GM21526 (cell line): ENCODE data around the gene KCTD5.

Experiments
- ATAC-seq: cut with Tn5 transposase; IDR thresholded peaks from one replicate; pipeline ENCODE4 v1.9.1; 2021; ENCODE audit warnings: moderate library complexity; ENCODE audit not compliant: unreplicated experiment, low FRiP score

Gene KCTD5

DNA sequence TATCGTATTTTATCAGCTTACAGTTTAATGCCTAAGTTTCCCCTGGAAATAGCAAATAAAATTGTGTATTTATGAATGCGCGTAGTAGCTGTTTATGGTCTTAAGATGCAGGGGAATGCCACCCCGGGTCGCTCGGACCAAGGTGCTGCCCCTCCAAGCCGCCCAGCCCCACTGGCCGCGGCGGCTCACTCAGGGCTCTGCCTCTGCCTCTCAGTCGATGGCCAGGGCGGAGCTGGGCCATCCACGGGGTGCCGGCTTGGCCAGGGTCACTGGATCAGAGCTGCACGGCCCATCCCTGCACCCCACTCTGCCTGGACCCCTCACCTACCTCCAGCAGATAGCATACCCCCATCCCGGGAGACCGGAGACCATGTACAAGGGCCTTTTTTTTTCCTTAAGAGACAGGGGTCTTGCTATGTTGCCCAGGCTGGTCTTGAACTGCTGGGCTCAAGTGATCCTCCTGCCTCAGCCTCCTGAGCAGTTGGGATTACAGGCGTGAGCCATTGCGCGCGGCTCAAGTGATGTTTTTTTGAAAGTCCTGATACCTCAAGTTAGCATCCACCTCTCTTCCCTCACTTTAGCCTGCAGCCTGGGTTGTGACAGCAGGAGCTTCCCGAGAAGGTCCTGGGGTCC lies 26.7 kb downstream of the KCTD5 start:
- no peak for ATAC-seq

DNA sequence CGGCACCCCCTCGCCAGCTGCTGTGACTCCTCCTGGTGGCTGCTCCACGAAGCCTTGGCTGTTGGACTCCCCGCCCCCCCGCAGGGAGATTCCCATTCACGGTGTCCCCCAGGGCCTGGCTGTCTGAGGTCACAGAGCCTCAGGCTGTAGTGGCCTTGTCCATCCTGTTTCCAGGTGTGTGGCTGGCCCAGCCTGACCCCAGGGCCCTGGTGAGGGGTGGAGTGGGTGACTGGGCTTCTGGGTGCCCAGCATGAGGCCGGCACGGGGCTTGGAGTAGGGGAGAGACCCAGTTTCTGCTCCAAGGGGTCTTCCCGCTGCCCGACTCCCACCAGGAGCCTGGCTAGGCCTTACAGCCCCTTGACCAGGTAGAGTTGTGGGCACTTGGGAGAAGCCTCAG lies 27.3 kb downstream of the KCTD5 start:
- no peak for ATAC-seq

DNA sequence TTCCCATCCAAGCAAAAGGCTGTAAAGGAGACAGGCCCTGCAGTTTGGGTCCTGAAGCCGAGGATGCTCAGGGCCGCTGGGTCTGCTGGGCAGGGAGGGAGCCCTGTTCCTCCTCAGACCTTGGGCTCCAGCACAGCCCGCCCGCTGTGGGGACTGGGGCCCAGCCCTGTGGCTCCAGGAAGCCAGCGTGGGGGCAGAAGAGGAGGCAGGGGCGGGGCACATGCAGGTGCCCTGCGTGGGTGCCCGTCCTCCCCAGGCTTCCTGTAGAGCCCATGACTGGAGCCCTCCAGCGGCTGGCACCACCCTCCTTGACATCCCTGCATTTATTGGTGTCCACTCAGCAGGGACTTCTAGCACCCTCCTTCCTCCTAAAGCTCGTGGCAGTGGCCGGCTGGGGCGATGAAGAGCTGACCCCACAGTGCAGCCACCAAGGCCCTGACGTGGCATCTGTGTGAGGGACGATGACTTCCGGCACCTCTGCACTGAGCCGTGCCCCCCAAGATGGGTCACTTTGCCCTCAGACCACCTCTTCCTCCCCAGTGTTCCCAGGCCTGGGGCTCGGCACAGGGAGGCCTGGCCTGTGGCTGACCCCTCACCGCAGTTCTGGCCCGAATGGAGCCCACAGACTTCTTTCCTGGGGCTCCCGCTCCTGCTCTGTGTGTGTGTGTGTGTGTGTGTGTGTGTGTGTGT lies 27.8 kb downstream of the KCTD5 start:
- no peak for ATAC-seq

DNA sequence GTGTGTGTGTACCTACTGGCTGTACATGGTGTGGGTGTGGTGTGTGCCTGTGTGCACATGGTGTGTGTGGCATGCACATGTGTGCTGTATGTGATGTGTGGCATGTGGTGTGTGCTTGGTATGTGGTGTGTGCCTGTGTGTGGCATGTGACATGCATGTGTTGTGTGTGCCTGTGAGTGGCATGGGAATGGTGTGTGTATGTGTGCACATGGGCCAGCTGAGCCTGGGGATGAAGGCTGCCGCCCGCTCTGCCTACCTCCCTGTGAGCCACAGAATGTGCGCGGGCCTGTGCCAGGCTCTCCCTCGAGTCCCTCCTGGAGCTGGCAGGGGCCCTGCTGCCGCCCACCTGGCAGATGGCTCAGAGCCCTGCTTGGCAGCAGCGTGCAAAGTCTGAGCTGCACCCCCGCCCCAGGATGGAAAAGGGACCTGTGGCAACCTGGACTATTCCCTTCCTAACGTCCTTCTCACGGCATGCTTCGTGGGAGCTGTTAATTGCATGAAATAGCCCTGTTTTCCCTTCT lies 28.4 kb downstream of the KCTD5 start:
- ATAC-seq = no peak

DNA sequence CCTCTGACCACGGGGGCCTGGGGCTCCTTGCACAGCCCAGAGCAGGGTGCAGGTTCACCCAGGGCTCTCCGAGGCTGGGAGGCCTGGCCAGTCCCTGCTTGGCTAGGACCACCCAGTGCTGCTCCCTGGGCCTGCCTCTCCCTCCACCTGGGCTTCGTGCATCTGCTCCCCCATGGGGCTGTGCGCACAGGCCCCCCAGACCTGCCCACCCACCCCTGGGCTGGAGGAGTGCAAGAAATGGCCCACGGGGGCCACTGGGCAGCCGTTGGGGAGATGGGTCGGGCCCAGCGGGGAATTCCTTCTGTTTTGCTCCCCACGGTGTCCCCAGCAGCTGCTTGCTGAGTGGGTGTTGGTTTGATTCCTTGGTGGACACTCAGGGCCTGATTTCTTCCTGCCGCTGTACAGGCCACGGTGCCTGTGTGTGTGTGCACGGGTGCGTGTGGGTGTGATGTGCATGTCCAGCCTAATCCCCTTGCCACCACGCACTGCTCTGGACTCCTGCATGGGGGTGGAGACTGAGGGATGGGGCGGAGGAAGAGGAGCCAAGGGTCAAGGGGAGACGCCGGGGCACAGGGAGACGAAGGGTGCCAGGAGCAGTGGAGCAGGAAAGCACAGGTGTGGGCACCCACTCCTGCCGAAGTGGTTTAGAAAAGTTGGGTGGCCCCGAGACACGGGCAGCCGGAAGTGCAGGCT lies 29.2 kb downstream of the KCTD5 start:
- no peak for ATAC-seq

DNA sequence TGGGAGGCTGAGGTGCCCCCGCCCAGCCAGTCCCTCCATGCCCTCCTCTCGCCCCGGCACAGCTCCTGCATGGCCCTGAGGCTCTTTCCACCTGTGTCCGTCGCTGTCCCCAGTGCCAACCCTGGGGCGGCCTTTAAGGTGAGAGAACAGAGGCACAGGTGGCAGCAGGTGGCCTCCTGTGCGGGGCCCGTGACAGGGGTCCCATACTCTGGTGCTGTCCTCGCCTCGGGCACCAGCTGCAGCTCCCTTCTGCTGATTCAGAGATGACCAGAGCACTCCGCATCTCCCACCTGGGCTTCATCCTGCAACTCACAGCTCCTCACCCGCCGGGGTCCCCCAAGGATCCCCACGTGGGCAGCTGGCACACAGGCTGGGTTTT lies 29.7 kb downstream of the KCTD5 start:
- ATAC-seq = no peak

DNA sequence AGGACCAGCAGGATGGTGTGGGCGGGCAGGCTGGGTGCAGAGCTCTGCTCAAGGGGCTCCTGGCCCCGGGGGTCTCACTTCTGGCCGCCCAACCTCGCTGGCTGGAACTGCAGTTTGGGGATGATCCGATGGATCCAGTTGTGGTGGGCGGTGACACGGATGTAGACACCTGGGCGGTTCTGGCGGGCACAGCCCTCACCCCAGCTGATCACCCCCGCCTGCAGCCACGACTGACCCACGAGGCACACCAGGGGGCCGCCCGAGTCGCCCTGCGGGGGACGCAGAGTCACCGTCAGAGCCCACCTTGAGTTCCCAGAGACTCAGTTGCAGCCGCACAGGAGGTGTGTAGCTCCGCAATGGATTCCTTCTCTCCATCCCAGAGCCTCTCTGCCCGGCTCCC lies 30.2 kb downstream of the KCTD5 start:
- no peak for ATAC-seq

DNA sequence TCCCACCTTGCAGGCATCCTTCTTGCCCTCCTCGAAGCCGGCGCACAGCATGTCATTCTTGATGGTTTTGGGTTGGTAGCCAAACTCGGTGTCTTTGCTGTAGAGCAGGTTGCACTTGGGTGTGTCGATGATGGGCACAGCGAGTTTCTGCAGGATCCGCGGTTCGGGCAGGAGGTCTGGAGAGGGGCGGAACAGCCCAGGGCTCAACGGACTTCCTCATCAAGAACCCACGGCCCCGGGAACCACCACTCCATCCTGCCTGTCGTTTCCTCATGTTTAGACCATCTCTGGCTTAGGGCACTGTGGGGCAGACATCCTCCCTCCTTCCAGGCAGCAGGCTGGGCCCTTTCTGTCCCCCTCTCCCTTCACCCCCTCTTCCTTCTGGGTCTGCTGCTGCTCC lies 31.2 kb downstream of the KCTD5 start:
- ATAC-seq = no peak

DNA sequence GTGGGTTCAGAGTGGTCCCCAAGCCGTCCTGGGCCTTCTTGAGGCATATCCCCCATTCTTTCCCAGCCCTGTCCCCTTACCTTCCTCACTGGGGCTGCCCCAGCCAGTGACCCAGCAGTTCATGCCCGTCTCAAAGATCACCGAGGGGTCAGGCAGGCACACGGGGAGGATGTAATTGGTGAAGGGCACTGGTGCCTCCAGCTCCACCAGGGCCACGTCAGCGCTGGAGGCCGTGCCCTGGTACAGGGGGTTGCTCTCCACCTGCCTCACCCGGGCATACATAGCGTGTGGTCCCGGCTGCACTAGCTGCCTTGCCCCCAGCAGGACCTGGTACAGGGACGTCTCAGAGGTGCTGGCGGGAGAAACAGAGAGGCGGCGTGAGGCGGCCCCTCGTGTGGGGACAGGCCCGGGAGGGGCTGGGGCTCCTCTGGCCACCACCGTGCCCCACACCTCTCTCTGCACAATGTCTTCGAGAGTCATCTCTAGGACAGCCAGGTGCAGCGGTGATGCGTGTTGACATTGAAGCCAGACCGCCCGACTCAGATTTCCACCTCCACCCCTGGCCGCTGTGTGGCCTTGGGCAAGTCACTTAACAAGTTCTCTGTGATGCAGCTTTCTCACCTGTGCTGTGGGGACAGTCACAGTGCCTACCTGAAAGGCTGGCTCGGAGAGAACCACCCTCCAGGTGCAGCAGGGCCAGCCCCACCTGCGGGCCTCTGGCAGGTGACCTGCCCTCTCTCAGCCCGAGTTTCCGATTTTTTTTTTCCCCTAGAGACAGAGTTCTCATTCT lies 31.9 kb downstream of the KCTD5 start:
- no peak for ATAC-seq

DNA sequence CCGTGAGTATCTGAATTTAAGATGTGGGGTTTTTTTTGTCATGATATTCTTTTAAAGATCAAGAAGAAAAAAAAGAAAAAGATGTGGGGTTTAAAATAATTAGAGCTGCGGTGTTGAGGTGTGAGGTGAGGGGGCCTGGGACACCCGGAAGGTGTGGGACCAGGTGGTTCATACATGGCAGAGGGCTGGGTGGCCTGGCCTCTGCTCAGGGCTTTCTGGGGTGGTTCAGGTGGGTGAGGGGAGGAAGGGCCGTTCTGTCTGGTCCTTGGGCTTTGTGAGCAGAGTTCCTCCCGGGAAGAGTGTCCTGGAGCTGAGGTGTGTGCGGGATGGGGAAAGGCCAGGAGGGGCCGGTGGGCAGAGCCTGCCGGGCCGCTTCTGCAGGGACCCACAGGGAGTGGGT lies 32.7 kb downstream of the KCTD5 start:
- ATAC-seq = no peak

DNA sequence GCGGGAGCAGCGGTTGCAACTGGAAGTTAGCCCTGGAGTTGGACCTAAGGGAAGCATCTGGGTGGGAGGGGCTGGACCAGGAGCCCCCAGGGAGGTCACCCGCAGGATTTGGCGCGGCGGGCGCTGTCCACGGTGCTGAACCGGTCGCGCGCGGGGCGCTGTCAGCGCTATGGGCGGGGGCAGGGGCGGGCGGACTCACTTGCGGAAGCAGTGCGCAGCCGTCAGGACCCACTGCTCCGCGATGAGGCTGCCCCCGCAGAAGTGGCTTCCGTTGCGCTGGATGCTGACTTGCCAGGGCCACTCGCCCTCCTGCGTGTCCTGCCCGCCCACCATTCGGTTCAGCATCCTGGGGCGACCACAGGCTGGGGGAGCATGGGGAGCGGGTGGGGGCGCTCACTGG lies 33.2 kb downstream of the KCTD5 start:
- no peak for ATAC-seq

DNA sequence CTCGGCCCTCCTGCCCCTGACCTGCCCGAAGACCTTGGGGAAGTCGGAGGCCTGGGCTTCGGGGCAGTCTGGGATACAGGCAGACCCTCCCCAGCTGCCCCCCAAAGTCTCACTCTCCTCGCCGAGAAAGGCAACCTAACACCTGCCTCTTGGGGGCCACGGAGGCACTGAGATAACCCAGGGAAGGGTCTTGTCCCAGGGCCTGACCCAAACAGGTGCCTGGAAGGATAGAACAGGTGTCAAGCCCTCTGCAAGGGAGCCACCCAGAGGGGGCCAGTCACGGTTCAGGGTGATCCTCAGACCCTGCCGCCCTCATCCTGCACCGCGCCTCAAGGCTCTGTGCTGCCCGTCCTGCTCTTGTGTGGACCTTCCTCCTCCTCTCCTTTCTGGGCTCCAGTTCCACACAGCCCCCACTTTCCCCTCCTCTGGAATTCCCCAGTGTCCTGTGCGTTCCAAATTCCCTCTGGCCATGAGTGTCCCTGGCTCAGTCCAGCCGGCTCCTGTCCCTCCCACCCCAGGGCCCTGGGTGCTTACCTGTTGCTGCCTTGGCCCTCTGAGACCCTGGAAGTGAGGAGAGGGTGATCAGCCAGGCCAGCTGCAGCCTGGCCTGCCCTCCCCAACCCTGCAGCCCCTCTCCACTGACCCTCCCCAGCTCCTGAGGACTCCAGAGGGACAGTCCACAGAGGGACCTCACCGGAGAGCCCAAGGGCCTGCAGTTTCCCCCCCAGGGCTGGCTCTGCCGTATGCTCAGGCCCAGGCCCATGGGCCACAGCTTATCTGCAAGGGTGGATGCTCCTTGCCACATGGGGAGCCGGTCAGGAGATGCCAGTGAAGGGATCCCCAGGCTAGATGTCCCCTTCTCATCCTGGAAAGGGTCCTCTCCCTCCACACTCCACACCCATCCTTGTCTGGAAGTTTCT lies 33.9 kb downstream of the KCTD5 start:
- ATAC-seq = no peak

DNA sequence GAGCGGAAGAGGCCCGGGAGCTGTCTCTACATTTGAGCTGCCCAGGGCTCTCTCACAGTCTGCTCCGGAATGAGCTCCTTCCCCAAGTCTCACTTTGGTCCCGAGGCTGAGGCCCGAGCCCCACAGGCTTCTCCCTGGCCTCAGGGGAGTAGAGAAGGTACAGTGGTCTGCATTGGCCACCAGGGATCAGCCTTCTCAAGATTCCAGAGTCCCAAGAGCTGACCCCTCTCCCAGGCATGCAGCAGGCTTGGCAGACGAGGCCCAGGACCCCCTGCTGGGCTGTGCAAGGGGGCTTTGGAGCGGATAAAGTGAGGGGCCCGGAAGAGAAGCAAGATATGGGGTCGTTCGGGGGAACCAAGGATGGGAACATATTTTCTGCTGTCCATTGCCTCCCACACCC lies 34.6 kb downstream of the KCTD5 start:
- no peak for ATAC-seq

DNA sequence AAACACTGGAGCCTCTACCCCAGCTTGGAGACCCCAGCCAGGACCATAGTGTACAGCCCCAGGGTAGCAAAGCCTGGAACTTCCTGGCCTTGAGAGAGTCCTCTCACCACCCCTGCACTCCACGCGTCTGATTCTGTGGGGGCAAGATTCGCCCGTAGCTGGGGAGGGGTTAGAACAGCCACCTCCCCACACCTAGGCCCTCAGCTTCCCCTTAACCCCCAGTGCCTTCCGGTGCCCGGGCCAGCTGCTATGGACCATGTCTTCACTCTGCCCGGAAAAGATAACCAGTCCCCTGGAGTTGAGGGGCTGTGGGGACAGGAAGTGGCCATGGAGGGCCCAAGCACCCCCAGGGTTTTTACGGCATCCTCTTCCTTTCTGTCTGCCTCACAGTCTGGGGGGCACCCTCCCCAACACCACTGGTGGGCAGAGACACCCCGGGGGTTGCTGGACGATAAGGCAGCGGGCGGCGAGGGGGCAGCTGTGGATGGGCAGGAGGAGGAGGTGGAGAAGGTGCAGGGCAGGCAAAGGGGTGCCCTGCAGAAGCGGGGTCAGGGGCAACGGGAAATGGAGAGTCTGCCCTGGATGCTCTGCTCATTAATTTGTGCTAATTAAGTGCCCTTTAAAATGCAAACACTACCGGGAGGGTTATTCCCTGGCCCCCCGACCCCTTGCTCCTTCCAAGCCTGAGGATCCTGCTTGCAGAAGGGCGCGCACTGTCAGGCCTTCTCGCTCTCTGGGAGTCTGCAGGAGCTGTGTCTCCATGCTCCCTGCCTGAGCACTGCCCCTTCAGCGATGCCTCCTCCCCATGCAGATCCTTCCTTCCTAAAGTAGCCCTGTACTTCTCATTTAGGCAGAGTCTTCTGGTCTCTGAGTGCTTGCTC lies 35.3 kb downstream of the KCTD5 start:
- ATAC-seq = no peak

DNA sequence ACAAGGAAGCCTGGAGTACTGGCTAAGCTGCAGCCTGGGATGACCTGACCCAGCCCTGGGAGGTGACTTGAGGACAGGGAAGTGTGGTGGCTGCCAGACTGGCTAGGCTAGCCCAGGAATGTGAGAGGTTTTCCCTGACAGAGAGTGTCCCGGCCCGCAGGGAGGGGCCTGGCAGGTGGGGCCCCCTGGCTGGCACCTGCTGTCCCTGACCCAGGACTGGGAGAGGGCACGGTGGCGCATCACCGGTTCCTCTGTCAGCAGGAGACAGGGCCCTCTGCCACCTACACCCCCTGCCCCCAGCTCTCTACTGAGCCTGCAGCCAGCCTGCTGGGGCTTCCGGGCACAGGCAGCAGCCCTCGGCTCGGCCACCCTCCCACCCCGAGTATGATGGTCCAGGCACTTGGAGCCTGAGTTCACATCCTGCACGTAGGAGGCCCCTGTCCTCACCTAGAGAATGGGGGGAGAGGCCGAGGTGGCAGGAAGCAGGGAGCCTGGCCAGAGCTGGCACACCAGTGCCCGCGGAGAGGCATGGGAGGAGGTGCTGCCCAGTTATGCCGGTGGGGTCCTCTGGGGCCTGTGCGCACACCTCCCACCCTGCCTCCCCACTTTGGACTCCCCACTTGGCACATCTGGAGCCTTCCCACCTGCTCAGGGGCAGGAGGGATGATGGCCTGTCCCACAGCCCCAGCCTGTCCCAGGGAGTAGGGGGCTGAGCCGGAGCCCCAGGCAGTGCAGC lies 37.2 kb downstream of the KCTD5 start:
- ATAC-seq = no peak

DNA sequence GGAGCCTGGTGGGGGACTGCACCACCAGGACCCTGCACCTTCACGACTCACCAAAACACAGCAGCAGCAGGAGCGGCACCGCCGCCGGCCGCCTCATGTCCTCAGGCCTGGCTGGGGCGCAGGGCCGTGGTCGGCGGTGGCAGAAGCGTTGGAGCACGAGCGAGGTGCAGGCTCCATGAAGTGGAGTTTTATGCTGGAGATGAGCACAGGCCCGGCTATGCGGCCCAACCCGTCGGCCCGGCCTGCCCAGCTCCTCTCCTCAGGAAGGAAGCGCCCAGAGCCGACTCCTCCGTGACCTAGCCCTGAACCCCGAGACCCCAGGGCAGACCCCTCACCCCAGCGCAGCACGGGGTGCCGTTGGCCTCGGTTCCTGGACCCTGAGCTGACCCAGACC lies 37.7 kb downstream of the KCTD5 start, which contains the start of gene PRSS27:
Gene PRSS27, minus strand, starts transcription at position 161 of the 394 bp plus-strand sequence. Its CDS starts 64 bp downstream, at position 97.
- ATAC-seq = no peak

DNA sequence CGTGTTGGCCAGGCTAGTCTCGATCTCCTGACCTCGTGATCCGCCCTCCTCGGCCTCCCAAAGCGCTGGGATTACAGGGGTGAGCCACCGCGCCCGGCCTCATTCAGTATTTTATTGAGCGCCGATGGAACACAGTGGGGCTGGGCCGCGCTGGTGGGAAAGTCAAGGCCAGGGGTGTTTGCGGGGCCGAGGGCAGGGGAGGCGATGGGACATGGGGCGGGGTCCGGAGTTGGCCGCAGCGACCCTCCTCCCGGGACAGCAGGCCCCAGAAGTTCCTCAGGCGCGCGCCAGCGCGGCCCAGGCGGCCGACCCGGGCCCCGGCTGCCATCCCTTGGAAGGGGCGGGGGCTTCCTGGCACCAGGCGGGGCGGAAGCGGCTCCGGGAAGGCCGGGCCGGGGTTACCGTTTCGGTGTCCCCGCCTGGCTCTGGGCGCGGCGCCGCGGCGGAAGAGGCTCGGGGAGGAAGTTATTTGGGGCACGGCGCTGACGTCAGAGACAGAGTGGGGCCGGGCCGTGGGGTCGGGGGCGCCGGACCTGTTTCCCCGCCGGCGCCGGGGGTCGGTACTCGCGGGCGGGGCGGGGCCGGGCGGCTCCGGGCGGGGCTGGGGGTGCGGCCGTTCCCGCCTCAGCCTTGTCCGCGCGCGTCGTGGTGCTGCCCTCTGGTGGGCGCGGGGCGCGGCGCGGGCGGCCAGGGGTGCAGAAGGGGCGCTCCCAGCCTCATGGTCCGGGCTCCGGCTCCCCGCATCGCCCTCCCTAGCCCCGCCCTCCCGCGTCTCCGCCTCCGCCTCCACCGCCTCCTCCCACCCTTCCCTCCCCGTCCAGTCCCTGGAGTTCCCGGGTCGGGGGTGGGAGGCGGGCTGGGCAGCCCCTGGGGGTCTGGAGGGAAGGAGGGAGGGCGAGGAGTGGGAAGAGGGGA lies 38.7 kb downstream of the KCTD5 start:
- peak; percentile 66 for ATAC-seq
